HFF-Myc (cell line): ENCODE results near the gene EXOC4.

Experiments
- DNase-seq: peaks from one replicate; pipeline ENCODE4 v3.0.0-alpha.2; 2011; ENCODE audit warnings: low read depth; ENCODE audit errors: extremely low read depth
- H3K4me3 ChIP-seq: replicated peaks from 2 replicates; pipeline ENCODE4 v1.5.1; 2011; ENCODE audit warnings: low read depth, mild to moderate bottlenecking, control low read depth, low read length
- TF ChIP-seq, protein P1 (sequence below): IDR thresholded peaks from 2 replicates; pipeline ENCODE4 v1.5.1; 2012; ENCODE audit warnings: mild to moderate bottlenecking, low read depth, low read length, control low read depth; ENCODE audit errors: missing control alignments

The EXOC4 gene

DNA sequence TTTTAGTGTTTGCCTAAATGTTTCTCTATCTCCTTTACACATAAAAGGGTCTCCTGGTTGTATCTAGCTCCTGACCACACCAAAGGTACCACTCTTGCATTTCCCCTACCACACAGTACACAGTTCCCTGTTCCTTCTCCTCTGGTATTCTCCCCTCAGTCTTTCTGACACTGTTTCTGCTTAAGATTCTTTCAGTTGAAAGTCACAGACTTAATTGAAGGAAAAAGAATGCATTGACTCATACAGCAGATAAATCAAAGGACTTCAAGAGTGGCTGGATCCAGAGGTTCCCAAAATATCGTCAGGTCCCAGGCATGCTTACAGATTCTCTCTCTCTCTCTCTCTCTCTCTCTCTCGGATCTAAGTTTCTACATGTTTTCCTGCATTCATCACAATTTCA lies 688.6 kb downstream of the EXOC4 start:
- TF ChIP-seq, protein P1, sequence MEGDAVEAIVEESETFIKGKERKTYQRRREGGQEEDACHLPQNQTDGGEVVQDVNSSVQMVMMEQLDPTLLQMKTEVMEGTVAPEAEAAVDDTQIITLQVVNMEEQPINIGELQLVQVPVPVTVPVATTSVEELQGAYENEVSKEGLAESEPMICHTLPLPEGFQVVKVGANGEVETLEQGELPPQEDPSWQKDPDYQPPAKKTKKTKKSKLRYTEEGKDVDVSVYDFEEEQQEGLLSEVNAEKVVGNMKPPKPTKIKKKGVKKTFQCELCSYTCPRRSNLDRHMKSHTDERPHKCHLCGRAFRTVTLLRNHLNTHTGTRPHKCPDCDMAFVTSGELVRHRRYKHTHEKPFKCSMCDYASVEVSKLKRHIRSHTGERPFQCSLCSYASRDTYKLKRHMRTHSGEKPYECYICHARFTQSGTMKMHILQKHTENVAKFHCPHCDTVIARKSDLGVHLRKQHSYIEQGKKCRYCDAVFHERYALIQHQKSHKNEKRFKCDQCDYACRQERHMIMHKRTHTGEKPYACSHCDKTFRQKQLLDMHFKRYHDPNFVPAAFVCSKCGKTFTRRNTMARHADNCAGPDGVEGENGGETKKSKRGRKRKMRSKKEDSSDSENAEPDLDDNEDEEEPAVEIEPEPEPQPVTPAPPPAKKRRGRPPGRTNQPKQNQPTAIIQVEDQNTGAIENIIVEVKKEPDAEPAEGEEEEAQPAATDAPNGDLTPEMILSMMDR, result no peak
- no peak for DNase-seq
- H3K4me3 ChIP-seq, result no peak overlapping the region

DNA sequence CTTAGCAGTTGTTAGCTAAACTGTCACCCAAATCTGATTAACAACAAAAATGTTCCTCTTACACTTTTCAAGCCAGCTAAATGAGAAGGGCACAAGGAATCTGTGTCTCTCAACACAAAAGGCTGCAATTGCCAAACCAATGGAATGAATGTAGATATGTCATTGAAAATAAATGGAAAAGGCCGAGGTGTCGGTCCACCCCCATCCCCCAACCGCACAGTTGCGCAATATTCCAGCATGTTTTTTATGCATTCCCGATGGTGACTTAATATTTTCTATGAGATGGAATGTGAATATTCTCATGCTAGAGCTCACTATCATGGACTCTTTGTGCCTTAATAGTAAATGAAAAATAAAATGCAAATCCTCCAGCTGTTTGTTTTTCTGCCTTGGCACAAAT lies 692.6 kb downstream of the EXOC4 start:
- H3K4me3 ChIP-seq, result no peak overlapping the region
- TF ChIP-seq, protein P1, result no peak
- no peak for DNase-seq

DNA sequence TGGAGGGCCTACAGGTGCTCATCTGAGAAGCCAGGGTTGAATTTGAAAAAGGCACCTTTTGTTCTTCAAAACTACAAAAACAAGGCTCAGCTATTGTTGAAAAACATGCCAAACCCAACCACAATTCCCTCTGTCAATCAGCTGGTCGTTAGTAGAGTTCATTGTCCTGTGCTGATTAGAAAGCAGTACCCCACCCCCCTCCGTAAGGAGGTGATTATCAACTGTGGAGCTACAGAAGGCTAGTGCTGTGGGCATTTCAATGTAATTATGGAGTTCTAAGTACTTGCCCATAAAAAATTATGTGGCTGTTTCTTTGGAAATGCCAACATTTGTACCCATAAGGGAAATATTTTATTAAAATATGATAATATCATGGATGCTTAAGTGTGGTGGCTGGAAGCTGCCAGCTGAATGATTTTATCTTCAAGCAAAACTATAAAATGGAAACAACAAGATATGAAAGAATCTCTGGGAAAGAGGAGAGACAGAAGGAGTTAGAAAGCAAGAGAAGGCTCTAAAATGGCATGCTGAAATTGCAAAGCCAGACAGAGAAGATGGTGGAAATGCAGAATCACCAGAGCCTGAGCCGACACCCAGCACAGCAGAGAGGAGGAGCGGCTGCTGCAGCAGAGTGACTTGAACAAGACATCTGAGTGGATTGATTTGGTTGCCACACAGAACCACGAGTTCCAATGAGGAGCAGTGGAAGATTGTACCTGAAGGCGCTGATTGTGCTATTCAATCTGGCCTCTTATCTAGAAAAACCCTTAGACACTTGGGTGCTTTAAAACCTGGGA lies 694.8 kb downstream of the EXOC4 start:
- TF ChIP-seq, protein P1, result no peak
- no peak overlapping the region for H3K4me3 ChIP-seq
- no peak for DNase-seq

DNA sequence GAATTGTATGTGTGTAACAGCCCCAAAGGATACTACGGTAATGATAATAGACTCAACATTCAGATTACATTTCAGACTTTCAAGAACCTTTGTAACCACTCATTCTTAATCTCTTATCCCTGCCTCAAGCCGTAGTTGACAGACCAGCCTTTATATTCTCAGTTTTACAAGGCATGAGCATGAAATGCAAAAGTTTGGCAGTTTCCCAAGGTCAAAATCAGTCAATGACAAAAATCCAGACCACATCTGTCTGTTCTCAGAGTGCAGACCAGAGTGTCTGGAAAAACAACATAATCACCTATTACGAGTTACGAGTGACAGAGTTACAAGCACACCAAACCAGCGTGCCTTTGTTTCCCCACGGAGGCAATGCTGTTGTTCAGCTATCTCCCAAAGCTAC lies 695.7 kb downstream of the EXOC4 start:
- TF ChIP-seq, protein P1, result no peak
- no peak overlapping the region for H3K4me3 ChIP-seq
- DNase-seq, result no peak

DNA sequence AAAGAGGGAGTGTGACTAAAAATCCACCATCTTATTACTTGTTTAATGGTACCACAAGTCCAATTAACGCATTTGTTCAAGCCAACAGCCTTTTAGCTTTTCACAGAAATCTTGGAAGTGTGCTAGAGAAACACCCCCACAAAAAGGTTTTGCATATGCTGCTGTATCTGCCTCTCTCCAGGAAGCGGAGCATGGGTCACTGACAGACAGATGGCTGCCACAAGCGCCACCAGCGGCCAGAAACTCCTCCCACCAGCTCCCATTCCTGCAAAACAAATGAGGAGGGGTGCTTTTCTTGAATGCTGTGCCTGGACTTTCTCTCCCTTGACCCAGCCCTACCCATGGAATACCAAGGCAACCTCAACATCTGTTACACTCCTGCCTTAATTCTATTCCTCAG lies 698.0 kb downstream of the EXOC4 start:
- no peak for DNase-seq

DNA sequence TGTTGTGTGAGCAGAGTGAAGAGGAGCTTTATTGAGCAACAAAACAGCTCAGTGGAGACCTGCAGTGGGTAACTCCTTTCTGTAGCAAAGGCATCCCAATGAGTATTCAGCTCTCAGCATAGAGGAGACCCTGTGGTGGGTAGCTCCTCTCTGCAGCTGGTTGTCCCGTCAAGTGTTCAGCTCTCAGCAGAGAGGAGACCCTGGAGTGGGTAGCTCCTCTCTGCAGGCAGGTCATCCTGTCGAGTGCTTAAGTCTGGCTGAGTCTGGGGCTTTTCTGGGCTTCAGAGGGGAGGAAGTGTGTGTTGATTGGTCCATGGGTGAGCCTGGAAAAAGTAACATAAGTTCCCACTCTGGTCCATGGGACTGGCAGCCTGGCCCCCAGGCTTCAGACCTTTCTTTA lies 702.3 kb downstream of the EXOC4 start:
- DNase-seq, result no peak
- H3K4me3 ChIP-seq, result no peak overlapping the region
- TF ChIP-seq, protein P1, result no peak

More for the DNA sequence above, 698.0 kb downstream of the EXOC4 start:
- TF ChIP-seq, protein P1, result no peak
- H3K4me3 ChIP-seq, result no peak overlapping the region

DNA sequence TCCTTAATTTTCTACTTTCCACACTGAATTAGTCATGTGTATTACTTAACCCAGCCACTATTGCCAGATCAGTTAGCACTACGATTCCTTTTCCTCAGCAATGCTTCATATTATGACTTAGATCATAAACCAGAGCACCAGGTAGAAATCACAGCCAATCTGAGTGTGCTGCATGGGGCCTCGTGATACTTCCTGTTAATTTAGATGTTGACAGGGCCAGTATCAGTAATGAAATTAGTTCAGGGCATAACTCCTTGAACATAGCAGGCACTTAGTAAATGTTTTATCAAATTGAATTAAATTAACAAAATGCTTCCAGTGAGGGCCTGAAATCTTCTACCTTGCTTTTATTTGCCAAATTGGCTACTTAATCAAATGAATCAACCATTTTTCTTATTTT lies 705.0 kb downstream of the EXOC4 start:
- no peak for DNase-seq
- TF ChIP-seq, protein P1, result no peak
- H3K4me3 ChIP-seq, result no peak overlapping the region
